Brain microvascular endothelial cell (primary cell): ENCODE data around the gene ACSL3.
A peak's percentile ranks its signal among the peaks of the same experiment; 100 is the strongest.

ENCODE experiments used
- DNase-seq: peaks from one replicate; pipeline ENCODE4 v3.0.0-alpha.2; 2020
- H3K27ac ChIP-seq: fragments of 250-450 bp; sonication (Bioruptor Pico); 2 replicates; pipeline ENCODE4 v1.5.1; 2020; ENCODE audit warnings: mild to moderate bottlenecking, moderate library complexity
- H3K27me3 ChIP-seq: fragments of 250-450 bp; sonication (Bioruptor Pico); replicated peaks from 2 replicates; pipeline ENCODE4 v1.5.1; 2020; ENCODE audit warnings: mild to moderate bottlenecking
- H3K36me3 ChIP-seq: fragments of 250-450 bp; sonication (Bioruptor Pico); replicated peaks from 2 replicates; pipeline ENCODE4 v1.5.1; 2020; ENCODE audit warnings: mild to moderate bottlenecking
- H3K4me3 ChIP-seq: 2 replicates; pipeline ENCODE4 v1.5.1; 2011; ENCODE audit warnings: low read depth, mild to moderate bottlenecking, control low read depth, low read length, moderate library complexity
- CTCF ChIP-seq: IDR thresholded peaks from 2 replicates; pipeline ENCODE4 v1.5.1; 2011; ENCODE audit warnings: low read depth, mild to moderate bottlenecking, moderate library complexity, low read length, control low read depth, inconsistent platforms; ENCODE audit errors: missing control alignments
- in situ Hi-C: cut with HindIII; loops from 2 replicates; pipeline ENCODE4 v1.10.0; 2017; ENCODE audit warnings: low sequenced_read_pairs, low pct_ligation_motif_present

The ACSL3 gene

GRCh38 chr2:222933458-222933857 is 72.6 kb downstream of the ACSL3 start:
- Histone ChIP-seq H3K4me3 (no peak overlapping the region), H3K27me3 (no peaks in the 10 kb centered on the region), H3K27ac (no peak overlapping the region), H3K36me3 (peaks cover 36% of the 10 kb centered on the region)
- no peak for TF ChIP-seq CTCF
- in situ Hi-C loops, result no loop called here
- no peak for DNase-seq

GRCh38 chr2:222935688-222936298 is 75.0 kb downstream of the ACSL3 start:
- no peak overlapping the region for H3K27ac ChIP-seq
- H3K27me3 ChIP-seq, result no peaks in the 10 kb centered on the region
- in situ Hi-C loops, result no loop called here
- TF ChIP-seq CTCF, result no peak
- no peak overlapping the region for H3K4me3 ChIP-seq
- H3K36me3 ChIP-seq, result peaks cover 36% of the 10 kb centered on the region
- DNase-seq, result no peak

GRCh38 chr2:222936705-222937104 is 75.9 kb downstream of the ACSL3 start:
- no peak for TF ChIP-seq CTCF
- H3K4me3 ChIP-seq, result no peak overlapping the region
- peaks cover 33% of the 10 kb centered on the region for H3K36me3 ChIP-seq
- no peaks in the 10 kb centered on the region for H3K27me3 ChIP-seq
- DNase-seq, result no peak
- in situ Hi-C loops, result no loop called here
- H3K27ac ChIP-seq, result no peak overlapping the region

- in situ Hi-C loops, result no loop called here
- H3K27me3 ChIP-seq, result no peaks in the 10 kb centered on the region
- DNase-seq, result no peak
- no peak for TF ChIP-seq CTCF
- H3K27ac ChIP-seq, result no peak overlapping the region
- peaks cover 24% of the 10 kb centered on the region for H3K36me3 ChIP-seq
- no peak overlapping the region for H3K4me3 ChIP-seq
Observed at GRCh38 chr2:222938327-222938726, 77.5 kb downstream of the ACSL3 start.

- DNase-seq, result peak; percentile 85
- Histone ChIP-seq H3K27me3 (no peaks in the 10 kb centered on the region), H3K4me3 (no peak overlapping the region), H3K27ac (no peak overlapping the region), H3K36me3 (peaks cover 18% of the 10 kb centered on the region)
- in situ Hi-C loops, result no loop called here
- TF ChIP-seq CTCF, result peak; percentile 93
Observed at GRCh38 chr2:222939208-222939856, 78.5 kb downstream of the ACSL3 start.

- in situ Hi-C loops, result no loop called here
- no peak for TF ChIP-seq CTCF
- peaks cover 13% of the 10 kb centered on the region for H3K36me3 ChIP-seq
Observed at GRCh38 chr2:222939979-222940378, 79.1 kb downstream of the ACSL3 start.

More at GRCh38 chr2:222939979-222940378, 79.1 kb downstream of the ACSL3 start:
- no peak for DNase-seq
- no peak overlapping the region for H3K27ac ChIP-seq
- no peaks in the 10 kb centered on the region for H3K27me3 ChIP-seq
- H3K4me3 ChIP-seq, result no peak overlapping the region
